Right renal pelvis (tissue), 4 donors: Measurements from ENCODE around the gene RASL11A. TPM values are rescaled to one million over a fixed set of nuclear protein-coding genes. Genes with fewer than 3 reads are reported as not detected.
"Not testable (repeated sequence)": the region's sequence is repeated elsewhere in the genome, so short reads cannot be mapped to it uniquely, and the experiment has no call there.

Experiments
- DNase-seq, 4 donors: peaks; one replicate each; pipeline ENCODE4 v3.0.0-alpha.2; 2013; ENCODE audit warnings: low read depth in 4 of 4, low spot score in 3 of 4, missing footprints in 1 of 4
- polyA plus RNA-seq, 4 donors: library from polyadenylated mRNA; unstranded; fragments of 120-200 nt; gene quantifications; one replicate each; pipeline ENCODE4 v1.2.1, GENCODE V29; 2013; ENCODE audit not compliant: insufficient read length in 4 of 4

RASL11A gene, protein sequence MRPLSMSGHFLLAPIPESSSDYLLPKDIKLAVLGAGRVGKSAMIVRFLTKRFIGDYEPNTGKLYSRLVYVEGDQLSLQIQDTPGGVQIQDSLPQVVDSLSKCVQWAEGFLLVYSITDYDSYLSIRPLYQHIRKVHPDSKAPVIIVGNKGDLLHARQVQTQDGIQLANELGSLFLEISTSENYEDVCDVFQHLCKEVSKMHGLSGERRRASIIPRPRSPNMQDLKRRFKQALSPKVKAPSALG
- polyA plus RNA-seq: 10 to 100 TPM; 29.4 to 40.3 (median 32.0) TPM

- peak in 3 of 4 donors; percentile 68 to 78 (median 76) for DNase-seq
These were observed at the start of gene RASL11A for GRCh38 chr13:27270594-27271520. Gene RASL11A (plus strand): TSS chr13:27270830. CDS start chr13:27270945, 115 bp downstream.

DNA sequence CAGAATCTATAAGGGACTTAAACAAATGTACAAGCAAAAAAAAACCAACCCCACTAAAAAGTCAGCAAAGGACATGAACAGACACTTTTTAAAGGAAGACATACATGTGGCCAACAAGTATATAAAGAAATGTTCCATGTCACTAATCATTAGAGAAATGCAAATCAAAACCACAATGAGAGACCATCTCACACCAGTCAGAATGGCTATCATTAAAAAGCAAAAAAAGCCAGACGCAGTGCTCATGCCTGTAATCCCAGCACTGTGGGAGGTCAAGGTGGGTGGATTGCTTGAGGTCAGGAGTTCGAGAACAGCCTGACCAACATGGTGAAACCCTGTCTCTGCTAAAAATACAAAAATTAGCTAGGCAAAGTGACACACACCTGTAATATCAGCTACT lies 48.5 kb upstream of the RASL11A start:
- DNase-seq: not testable (repeated sequence)

GRCh38 chr13:27226991-27227390 lies 43.6 kb upstream of the RASL11A start:
- DNase-seq: no peak

GRCh38 chr13:27228131-27228530 lies 42.5 kb upstream of the RASL11A start:
- no peak for DNase-seq

DNA sequence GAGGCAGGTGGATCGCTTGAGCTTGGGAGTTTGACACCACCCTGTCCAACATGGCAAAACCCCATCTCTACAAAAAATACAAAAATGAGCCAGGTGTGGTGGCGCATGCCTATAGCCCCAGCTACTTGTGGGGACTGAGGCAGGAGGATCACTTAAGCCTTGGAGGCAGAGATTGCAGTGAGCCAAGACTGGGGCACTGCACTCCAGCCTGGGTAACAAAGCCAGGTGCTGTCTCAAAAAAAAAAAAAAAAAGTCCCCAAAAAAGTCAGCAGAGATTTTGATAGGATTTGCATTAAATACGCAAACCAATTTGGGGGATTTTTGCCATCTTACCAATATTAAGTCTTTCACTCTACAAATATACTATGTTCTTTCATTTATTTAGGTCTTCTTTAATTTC lies 41.0 kb upstream of the RASL11A start:
- no peak for DNase-seq

- no peak for DNase-seq
These were observed 36.7 kb upstream of the RASL11A start for GRCh38 chr13:27233964-27234363.

- no peak for DNase-seq
These were observed 34.2 kb upstream of the RASL11A start for GRCh38 chr13:27236478-27236877.

GRCh38 chr13:27242702-27243101 lies 27.9 kb upstream of the RASL11A start:
- no peak for DNase-seq

DNA sequence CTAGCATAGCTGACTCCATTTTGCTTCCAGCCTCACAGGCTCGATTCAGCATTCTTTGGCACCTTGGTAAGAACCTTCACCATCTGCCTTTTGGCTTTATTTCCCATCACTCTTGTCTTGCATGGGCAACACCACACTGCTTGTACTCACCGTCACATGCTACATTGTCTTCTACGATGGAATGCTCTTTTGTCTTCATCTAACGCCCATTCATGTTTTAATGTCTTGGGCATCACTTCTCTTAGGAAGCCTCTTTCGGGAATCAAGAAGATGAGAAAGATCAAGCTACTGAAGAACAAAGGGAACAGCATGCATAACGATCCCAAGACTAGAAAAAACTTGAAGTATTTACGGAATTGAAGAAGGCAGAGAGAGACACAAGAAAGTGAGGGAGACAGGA lies 25.0 kb upstream of the RASL11A start:
- DNase-seq: no peak

- DNase-seq: no peak
These were observed 19.8 kb upstream of the RASL11A start for GRCh38 chr13:27250833-27251165.

GRCh38 chr13:27251166-27252091 lies 19.2 kb upstream of the RASL11A start, which contains the start of gene RPL21:
Gene RPL21 (plus strand): TSS chr13:27251558. CDS start chr13:27253777, 2,219 bp downstream.
- peak; percentile 91 to 98 (median 94) for DNase-seq

DNA sequence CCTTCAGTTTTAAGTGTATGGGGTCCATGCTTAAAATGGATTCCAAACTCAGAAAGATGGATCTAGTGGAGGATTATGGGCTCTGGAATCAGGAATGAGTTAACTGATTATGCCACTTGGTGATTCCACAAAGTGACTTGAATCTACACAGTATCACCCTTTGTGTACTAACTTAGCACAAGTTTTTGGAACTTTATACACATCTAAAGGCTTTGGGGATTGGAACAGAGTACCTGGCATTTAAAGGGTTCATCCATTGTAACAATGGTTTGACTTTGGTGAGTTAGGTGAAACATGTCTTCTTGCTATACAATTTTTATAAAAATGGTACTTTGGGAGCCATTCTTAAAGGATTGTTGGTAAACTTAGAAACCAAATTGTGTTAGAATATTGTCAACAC lies 18.2 kb upstream of the RASL11A start:
- no peak for DNase-seq

DNA sequence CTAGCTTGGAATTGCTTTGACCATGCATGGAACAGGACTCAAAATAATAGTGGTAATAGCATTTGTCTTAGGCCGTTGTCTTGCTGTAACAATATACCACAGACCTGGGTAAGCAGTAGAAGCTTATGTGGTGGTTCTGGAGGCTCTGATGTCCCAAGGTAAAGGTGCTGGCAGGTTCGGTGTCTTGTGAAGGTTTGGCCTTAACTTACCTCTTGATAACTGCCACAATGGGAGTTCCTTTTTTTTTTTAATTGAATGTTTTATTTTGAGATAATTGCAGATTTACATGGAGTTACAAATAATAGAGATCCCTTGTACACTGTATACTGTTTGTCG lies 13.4 kb upstream of the RASL11A start:
- DNase-seq: no peak

DNA sequence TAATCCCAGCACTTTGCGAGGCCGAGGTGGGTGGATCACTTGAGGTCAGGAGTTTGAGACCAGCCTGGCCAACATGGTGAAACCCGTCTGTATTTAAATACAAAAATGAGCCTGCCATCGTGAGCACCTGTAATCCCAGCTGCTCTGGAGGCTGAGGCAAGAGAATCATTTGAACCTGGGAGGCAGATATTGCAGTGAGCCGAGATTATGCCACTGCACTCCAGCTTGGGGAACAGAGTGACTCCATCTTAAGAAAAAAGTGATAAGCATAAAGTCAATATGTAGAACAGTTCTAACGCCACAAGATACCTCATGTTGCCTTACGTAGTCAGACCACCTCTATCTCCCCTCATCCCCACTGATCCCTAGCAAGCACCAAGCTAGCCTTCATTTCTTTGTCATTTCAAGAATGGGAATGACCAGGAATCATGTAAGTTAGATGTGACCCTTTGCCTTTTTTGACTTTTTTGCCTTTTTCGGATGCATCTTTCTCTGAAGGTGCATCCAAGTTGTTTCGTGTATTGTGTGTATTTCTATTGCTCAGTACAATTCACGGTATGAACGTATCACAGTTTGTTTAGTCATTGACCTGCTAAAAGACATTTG lies 12.9 kb upstream of the RASL11A start:
- no peak for DNase-seq

- DNase-seq: no peak
These were observed 11.8 kb upstream of the RASL11A start for GRCh38 chr13:27258637-27259386.

DNA sequence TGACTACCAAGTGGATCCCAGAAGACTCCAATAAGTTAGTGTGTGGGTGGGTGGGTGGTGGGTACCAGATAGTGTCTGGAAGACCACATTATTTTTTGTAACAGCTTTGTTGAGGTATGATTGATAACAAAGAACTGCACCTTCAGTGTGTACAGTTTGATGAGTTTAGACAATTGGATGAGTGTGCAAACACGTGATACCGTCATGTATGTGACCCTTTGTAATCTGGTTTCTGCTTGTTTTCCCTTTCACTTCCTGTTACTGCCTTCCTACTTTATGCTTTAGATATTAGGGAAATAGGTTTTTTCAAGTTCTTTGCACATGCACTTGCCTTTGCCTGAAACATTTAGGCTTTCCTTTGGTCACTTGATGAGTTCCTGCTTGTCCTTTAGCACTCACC lies 10.8 kb upstream of the RASL11A start:
- no peak for DNase-seq

GRCh38 chr13:27261396-27261795 lies 9.2 kb upstream of the RASL11A start:
- no peak for DNase-seq

DNA sequence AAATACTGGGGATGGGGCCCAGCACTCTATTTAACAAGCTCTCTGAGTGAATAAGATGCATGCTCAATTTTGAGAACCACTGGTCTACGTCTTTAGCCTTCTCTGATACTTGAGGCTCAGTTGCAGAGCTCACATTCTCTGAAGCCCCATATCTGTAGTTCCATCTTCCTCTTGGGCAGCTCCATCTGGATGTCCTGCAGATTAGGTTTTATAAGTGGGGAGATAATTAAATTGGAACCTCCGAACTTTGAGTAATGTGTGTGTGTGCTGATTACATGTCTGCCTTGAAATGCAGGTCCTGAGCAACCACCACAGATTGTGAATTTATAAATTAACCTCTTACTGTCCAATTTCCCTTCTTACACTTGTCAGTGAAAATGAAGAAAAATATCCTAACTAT lies 7.2 kb upstream of the RASL11A start:
- DNase-seq: no peak

GRCh38 chr13:27264181-27264580 lies 6.4 kb upstream of the RASL11A start:
- DNase-seq: no peak

- DNase-seq: no peak
These were observed 6.0 kb upstream of the RASL11A start for GRCh38 chr13:27264648-27265047.
